K562 (cell line): ENCODE measurements around the gene CTCF. TPM values are rescaled to one million over a fixed set of nuclear protein-coding genes. Genes with fewer than 3 reads are reported as not detected.

ENCODE experiments used
- ARID1B ChIP-seq: fragments of 450-650 bp; IDR thresholded peaks from 2 replicates; pipeline ENCODE4 v1.6.1; 2016; ENCODE audit warnings: antibody characterized with exemption, mild to moderate bottlenecking, inconsistent platforms
- JUND ChIP-seq, 2 experiments: IDR thresholded peaks; 2 replicates in 1 of 2; 3 replicates in 1 of 2; pipeline ENCODE4 v1.6.1; 2011; ENCODE audit warnings: borderline replicate concordance in 2 of 2, low read depth in 2 of 2, low read length in 2 of 2, improper control_type of control experiment in 1 of 2, missing biosample characterization in 1 of 2, missing genetic modification characterization in 1 of 2, missing genetic modification reagents in 1 of 2
- MYC ChIP-seq, 2 experiments: fragments of 250-450 bp in 1 of 2; sonication (Bioruptor Pico) in 1 of 2; IDR thresholded peaks; 2 replicates each; pipeline versions ENCODE4 v1.5.1 to v1.6.1; 2012 to 2021; ENCODE audit warnings: low read depth in 2 of 2, borderline replicate concordance in 1 of 2, improper control_type of control experiment in 1 of 2, low read length in 1 of 2, mild to moderate bottlenecking in 1 of 2, moderate library complexity in 1 of 2
- YY1 ChIP-seq, 3 experiments: IDR thresholded peaks; 2 replicates each; pipeline ENCODE4 v1.6.1; 2011; ENCODE audit warnings: low read length in 2 of 3, mild to moderate bottlenecking in 2 of 3, moderate library complexity in 2 of 3, borderline replicate concordance in 1 of 3, control low read depth in 1 of 3, low read depth in 1 of 3; ENCODE audit not compliant: insufficient read depth in 3 of 3, insufficient replicate concordance in 2 of 3, control insufficient read depth in 1 of 3, insufficient read length in 1 of 3; ENCODE audit errors: extremely low read depth in 1 of 3
- ZBTB7A ChIP-seq: IDR thresholded peaks from 2 replicates; pipeline ENCODE4 v1.6.1; 2011; ENCODE audit warnings: low read depth, mild to moderate bottlenecking, low read length, moderate library complexity, borderline replicate concordance; ENCODE audit not compliant: control insufficient read depth
- ZNF644 ChIP-seq: fragments of 200-800 bp; sonication (Bioruptor generic); IDR thresholded peaks from 2 replicates; pipeline ENCODE4 v1.6.1; 2016; ENCODE audit warnings: low read depth, missing genetic modification characterization, missing compliant biosample characterization
- polyA plus RNA-seq, 8 experiments: library from polyadenylated mRNA; depleted of rRNA in 4 of 8; stranded (reverse) in 5 of 8; unstranded in 3 of 8; fragments of >200 nt; fragmentation: Nextera tagmentation in 2 of 8; fragmentation: Illumina TruSeq in 1 of 8; extraction: Ambion mirVana in 2 of 8; extraction: Trizol in 1 of 8; gene quantifications; 2 replicates each; pipeline versions ENCODE4 v1.2.1 to v1.2.3, GENCODE V29; 2011 to 2014; ENCODE audit warnings: inconsistent platforms in 1 of 8, missing spikeins in 1 of 8
- total RNA-seq, 7 experiments: library from RNA; depleted of rRNA in 6 of 7; stranded (reverse); fragments of >200 nt in 6 of 7; fragmentation: Illumina TruSeq in 2 of 7; extraction: Trizol in 2 of 7; gene quantifications; 2 replicates each; pipeline versions ENCODE4 v1.2.1 to v1.2.3, GENCODE V29; 2011 to 2021; ENCODE audit warnings: low replicate concordance in 1 of 7
- TF ChIP-seq, protein P1 (sequence below): fragments of 250-450 bp; sonication (Bioruptor Pico); IDR thresholded peaks from 2 replicates; pipeline ENCODE4 v1.4.0; 2020; ENCODE audit warnings: mild to moderate bottlenecking, moderate library complexity
- TF ChIP-seq, protein P2 (sequence below), 3 experiments: IDR thresholded peaks in 2 of 3; conservative IDR thresholded peaks in 1 of 3; 2 replicates each; pipeline ENCODE4 v1.5.1; 2011 to 2012; ENCODE audit warnings: low read length in 3 of 3, mild to moderate bottlenecking in 3 of 3, control low read depth in 2 of 3, improper control_type of control experiment in 1 of 3, inconsistent platforms in 1 of 3, low read depth in 1 of 3, mixed read lengths in 1 of 3, moderate library complexity in 1 of 3; ENCODE audit not compliant: insufficient read depth in 2 of 3
- TF ChIP-seq, protein P3 (sequence below), 2 experiments: fragments of 450-650 bp; IDR thresholded peaks; 2 replicates each; pipeline ENCODE4 v1.6.1; 2018; ENCODE audit warnings: mild to moderate bottlenecking in 2 of 2, low read depth in 1 of 2; ENCODE audit not compliant: partially characterized antibody in 2 of 2
- TF ChIP-seq, protein P4 (sequence below): sonication (generic); formaldehyde crosslinking; IDR thresholded peaks from 2 replicates; pipeline ENCODE4 v1.8.1; 2023; ENCODE audit warnings: mild to moderate bottlenecking, missing genetic modification reagents

CTCF gene
- total and polyA plus RNA-seq, 9 of the 15 experiments (the other 6 are each of a cell fraction or from before 2014, with no cell fraction given): 7.8 to 49.2 (median 33.9) TPM

DNA sequence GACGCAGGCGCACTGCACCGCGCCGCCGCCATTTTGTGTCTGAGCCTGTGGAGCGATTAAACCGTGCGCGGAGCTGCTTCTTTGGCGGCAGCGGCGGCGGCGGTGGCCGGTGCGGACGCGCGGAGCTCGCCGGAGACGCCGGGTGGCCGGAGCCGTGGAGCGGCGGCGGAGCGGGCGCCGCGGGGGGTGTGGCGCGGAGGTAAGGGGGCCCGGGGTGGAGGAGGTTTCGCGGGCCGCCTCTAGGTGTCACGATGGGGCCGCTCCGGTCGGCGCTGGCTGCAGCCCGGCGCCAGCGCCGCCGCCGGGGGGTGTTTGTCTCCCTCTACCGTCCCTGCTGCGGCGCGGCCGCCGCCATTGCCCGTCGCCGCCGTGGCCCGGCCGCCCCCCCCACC, at the start of gene CTCF (continued):
- TF ChIP-seq, protein P1, sequence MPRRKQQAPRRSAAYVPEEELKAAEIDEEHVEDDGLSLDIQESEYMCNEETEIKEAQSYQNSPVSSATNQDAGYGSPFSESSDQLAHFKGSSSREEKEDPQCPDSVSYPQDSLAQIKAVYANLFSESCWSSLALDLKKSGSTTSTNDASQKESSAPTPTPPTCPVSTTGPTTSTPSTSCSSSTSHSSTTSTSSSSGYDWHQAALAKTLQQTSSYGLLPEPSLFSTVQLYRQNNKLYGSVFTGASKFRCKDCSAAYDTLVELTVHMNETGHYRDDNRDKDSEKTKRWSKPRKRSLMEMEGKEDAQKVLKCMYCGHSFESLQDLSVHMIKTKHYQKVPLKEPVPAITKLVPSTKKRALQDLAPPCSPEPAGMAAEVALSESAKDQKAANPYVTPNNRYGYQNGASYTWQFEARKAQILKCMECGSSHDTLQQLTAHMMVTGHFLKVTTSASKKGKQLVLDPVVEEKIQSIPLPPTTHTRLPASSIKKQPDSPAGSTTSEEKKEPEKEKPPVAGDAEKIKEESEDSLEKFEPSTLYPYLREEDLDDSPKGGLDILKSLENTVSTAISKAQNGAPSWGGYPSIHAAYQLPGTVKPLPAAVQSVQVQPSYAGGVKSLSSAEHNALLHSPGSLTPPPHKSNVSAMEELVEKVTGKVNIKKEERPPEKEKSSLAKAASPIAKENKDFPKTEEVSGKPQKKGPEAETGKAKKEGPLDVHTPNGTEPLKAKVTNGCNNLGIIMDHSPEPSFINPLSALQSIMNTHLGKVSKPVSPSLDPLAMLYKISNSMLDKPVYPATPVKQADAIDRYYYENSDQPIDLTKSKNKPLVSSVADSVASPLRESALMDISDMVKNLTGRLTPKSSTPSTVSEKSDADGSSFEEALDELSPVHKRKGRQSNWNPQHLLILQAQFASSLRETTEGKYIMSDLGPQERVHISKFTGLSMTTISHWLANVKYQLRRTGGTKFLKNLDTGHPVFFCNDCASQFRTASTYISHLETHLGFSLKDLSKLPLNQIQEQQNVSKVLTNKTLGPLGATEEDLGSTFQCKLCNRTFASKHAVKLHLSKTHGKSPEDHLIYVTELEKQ: no peak
- TF ChIP-seq ZBTB7A: 0 out of 2 replicates have a peak, but pooled peaks have one; percentile 10
- TF ChIP-seq YY1 (IDR thresholded peaks at IDR 0.05; ENCODE audit: borderline replicate concordance in 1 of 3, control insufficient read depth in 1 of 3, extremely low read depth in 1 of 3, insufficient read depth in 3 of 3, insufficient read length in 1 of 3, insufficient replicate concordance in 2 of 3, low read depth in 1 of 3, low read length in 2 of 3): peak; percentile 73 to 88 (median 87)
- TF ChIP-seq, protein P2, sequence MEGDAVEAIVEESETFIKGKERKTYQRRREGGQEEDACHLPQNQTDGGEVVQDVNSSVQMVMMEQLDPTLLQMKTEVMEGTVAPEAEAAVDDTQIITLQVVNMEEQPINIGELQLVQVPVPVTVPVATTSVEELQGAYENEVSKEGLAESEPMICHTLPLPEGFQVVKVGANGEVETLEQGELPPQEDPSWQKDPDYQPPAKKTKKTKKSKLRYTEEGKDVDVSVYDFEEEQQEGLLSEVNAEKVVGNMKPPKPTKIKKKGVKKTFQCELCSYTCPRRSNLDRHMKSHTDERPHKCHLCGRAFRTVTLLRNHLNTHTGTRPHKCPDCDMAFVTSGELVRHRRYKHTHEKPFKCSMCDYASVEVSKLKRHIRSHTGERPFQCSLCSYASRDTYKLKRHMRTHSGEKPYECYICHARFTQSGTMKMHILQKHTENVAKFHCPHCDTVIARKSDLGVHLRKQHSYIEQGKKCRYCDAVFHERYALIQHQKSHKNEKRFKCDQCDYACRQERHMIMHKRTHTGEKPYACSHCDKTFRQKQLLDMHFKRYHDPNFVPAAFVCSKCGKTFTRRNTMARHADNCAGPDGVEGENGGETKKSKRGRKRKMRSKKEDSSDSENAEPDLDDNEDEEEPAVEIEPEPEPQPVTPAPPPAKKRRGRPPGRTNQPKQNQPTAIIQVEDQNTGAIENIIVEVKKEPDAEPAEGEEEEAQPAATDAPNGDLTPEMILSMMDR (IDR thresholded peaks at IDR 0.05 in 2 of 3, conservative IDR thresholded peaks at IDR 0.05 in 1 of 3; ENCODE audit: insufficient read depth in 2 of 3, low read depth in 1 of 3, low read length in 3 of 3): peak in 2 of 3 experiments; percentile 91 to 98; a peak in 4 of 6 replicates
- no peak for TF ChIP-seq ARID1B
- TF ChIP-seq, protein P3, sequence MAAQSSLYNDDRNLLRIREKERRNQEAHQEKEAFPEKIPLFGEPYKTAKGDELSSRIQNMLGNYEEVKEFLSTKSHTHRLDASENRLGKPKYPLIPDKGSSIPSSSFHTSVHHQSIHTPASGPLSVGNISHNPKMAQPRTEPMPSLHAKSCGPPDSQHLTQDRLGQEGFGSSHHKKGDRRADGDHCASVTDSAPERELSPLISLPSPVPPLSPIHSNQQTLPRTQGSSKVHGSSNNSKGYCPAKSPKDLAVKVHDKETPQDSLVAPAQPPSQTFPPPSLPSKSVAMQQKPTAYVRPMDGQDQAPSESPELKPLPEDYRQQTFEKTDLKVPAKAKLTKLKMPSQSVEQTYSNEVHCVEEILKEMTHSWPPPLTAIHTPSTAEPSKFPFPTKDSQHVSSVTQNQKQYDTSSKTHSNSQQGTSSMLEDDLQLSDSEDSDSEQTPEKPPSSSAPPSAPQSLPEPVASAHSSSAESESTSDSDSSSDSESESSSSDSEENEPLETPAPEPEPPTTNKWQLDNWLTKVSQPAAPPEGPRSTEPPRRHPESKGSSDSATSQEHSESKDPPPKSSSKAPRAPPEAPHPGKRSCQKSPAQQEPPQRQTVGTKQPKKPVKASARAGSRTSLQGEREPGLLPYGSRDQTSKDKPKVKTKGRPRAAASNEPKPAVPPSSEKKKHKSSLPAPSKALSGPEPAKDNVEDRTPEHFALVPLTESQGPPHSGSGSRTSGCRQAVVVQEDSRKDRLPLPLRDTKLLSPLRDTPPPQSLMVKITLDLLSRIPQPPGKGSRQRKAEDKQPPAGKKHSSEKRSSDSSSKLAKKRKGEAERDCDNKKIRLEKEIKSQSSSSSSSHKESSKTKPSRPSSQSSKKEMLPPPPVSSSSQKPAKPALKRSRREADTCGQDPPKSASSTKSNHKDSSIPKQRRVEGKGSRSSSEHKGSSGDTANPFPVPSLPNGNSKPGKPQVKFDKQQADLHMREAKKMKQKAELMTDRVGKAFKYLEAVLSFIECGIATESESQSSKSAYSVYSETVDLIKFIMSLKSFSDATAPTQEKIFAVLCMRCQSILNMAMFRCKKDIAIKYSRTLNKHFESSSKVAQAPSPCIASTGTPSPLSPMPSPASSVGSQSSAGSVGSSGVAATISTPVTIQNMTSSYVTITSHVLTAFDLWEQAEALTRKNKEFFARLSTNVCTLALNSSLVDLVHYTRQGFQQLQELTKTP (IDR thresholded peaks at IDR 0.05; ENCODE audit: low read depth in 1 of 2, partially characterized antibody in 2 of 2): no peak
- TF ChIP-seq MYC (IDR thresholded peaks at IDR 0.05; ENCODE audit: low read depth, low read length): 0 out of 2 replicates have a peak, but pooled peaks have one; percentile 37
- TF ChIP-seq MYC (CRISPR knock-in tag; IDR thresholded peaks at IDR 0.05; ENCODE audit: borderline replicate concordance, low read depth): no peak
- TF ChIP-seq ZNF644 (tag): no peak
- TF ChIP-seq, protein P4, sequence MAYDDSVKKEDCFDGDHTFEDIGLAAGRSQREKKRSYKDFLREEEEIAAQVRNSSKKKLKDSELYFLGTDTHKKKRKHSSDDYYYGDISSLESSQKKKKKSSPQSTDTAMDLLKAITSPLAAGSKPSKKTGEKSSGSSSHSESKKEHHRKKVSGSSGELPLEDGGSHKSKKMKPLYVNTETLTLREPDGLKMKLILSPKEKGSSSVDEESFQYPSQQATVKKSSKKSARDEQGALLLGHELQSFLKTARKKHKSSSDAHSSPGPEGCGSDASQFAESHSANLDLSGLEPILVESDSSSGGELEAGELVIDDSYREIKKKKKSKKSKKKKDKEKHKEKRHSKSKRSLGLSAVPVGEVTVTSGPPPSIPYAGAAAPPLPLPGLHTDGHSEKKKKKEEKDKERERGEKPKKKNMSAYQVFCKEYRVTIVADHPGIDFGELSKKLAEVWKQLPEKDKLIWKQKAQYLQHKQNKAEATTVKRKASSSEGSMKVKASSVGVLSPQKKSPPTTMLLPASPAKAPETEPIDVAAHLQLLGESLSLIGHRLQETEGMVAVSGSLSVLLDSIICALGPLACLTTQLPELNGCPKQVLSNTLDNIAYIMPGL: no peak
- no peak for TF ChIP-seq JUND (IDR thresholded peaks at IDR 0.05; ENCODE audit: borderline replicate concordance, low read depth, low read length)
- no peak for TF ChIP-seq JUND (tag; IDR thresholded peaks at IDR 0.05; ENCODE audit: borderline replicate concordance, low read depth, low read length)
